ENCODE data around the gene HPSE.

GRCh38 chr4:83284193-83285054, 50.2 kb downstream of the HPSE start, which contains the start of gene COQ2:
- peak; percentile 92 for TF ChIP-seq POLR2A (IDR thresholded peaks at IDR 0.05; ENCODE audit: low read depth, low read length)
- peak in 1 of 2 donors; percentile 26 for TF ChIP-seq CTCF (IDR thresholded peaks at IDR 0.05; ENCODE audit: extremely low read depth in 1 of 2, insufficient read depth in 1 of 2, low read depth in 1 of 2, low read length in 2 of 2)
- TF ChIP-seq POLR2AphosphoS5 (IDR thresholded peaks at IDR 0.05; ENCODE audit: insufficient read depth, low read depth, low read length), result peak; percentile 88
- no peak for TF ChIP-seq JUN (IDR thresholded peaks at IDR 0.05; ENCODE audit: borderline replicate concordance, insufficient read depth, insufficient read length, low read depth)
- no peak for TF ChIP-seq FOS (IDR thresholded peaks at IDR 0.05; ENCODE audit: borderline replicate concordance, insufficient read depth, low read length)
- no peak for TF ChIP-seq MYC (IDR thresholded peaks at IDR 0.05; ENCODE audit: low read depth, low read length)
- TF ChIP-seq GATA2 (IDR thresholded peaks at IDR 0.05; ENCODE audit: insufficient read depth, insufficient read length, low read depth, low read length), result no peak
